ENCODE data around the gene TEX54.
"Not testable (repeated sequence)": the region's sequence is repeated elsewhere in the genome, so short reads cannot be mapped to it uniquely, and the experiment has no call there.

Gene TEX54

DNA sequence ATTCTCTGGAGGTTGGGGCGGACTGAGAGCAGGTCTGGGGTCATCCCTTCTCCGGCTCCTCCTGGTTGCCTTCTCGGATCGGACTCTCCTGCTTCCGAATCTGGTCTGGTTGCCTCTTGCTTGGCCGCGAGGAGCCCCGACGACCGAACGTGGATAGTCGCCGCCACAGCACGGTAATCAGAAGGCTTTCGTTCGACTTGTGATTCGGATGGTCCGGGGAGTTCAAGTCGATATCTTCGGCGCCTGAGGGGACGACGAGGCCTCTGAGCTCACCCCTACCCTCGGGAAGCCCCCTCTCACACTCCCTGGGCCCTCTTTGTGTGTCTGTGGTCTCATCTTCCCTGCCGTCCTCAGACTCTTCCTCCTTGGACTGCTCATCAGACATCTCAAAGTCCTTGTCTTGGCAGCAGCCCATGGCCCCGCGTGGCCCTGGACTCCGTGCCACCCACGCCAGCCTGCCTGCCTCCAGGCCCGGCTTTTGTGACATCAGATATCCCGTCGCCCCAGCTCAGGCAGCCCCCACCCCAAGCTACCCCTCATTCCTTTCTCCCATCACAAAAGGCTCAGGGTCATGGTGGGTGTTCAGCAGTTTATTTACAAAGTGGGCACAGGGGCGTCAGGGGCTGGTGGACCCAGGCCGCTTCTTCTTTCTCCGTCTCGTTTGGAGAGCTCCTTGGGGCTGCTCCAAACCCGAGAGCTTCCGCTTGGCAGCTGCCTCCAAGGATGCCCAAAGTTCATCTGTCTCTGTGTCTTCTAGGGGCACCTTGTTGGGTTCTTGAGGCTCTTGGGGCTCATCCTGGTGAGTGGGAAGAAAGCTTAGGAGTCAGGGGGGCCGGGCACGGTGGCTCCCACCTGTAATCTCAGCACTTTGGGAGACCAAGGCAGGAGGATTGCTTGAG is at the start of gene TEX54:
Gene TEX54 (minus strand): TSS at position 506 of the 899 bp plus-strand sequence.
- DNase-seq: no peak

DNA sequence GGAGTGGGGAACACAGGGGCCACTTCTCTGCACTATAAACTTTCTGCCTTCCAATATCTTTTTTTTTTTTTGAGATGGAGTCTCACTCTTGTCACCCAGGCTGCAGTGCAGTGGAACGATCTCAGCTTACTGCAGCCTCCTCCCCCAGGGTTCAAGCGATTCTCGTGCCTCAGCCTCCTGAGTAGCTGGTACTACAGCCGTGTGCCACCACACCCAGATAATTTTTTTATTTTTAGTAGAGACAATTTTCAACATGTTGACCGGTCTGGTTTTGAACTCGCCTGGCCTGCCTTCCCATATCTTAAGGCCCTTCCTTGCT is 49.7 kb upstream of the TEX54 start:
- DNase-seq: no peak

- peak; percentile 88 to 91 for DNase-seq
These were observed 49.2 kb upstream of the TEX54 start for GRCh38 chr11:62881579-62882430.

DNA sequence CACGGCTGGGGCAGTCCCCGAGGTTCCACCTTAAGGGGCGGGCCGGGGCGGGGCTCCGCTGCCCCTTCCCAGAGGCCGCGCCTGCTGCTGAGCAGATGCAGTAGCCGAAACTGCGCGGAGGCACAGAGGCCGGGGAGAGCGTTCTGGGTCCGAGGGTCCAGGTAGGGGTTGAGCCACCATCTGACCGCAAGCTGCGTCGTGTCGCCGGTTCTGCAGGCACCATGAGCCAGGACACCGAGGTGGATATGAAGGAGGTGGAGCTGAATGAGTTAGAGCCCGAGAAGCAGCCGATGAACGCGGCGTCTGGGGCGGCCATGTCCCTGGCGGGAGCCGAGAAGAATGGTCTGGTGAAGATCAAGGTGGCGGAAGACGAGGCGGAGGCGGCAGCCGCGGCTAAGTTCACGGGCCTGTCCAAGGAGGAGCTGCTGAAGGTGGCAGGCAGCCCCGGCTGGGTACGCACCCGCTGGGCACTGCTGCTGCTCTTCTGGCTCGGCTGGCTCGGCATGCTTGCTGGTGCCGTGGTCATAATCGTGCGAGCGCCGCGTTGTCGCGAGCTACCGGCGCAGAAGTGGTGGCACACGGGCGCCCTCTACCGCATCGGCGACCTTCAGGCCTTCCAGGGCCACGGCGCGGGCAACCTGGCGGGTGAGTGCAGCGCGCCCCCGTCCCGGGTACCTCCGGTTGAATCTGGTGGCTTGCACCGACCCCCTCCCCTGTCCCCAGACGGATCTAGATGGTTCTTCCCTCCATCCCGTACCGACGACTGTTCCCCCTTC is 48.4 kb upstream of the TEX54 start, which contains the start of gene SLC3A2:
Gene SLC3A2 (plus strand): TSS at position 94 of the 776 bp plus-strand sequence. CDS start 128 bp downstream, at position 222.
- DNase-seq: peak; percentile 82 to 86

DNA sequence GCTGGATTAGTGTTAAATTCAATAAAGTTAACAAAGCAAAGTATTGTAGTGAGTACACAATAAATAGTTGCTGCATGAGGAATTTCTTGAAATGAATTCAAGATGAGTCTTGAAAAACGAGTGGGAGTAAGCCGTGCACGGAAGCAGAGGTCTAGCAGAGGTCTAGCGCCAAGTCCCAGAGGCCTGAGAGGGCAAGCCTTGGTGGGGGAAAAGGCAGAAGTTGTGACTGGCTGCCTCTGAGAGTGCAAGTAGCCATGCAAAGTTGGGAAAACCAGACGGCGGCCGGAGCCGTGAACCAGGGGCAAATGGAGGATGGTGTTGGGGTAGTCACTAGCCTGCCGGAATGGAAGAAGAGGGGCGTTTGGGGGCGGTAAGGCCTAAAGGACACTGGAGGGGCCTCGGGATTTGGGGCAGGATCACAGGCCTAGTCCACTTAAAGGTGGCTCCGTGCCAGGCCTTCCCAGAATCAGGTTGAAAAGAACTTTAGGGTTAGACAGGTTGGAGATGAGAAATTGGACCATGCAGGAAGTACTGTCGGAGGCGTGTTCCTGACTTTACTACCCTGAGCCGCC is 47.7 kb upstream of the TEX54 start:
- DNase-seq: peak in 1 of 2 donors; percentile 3

DNA sequence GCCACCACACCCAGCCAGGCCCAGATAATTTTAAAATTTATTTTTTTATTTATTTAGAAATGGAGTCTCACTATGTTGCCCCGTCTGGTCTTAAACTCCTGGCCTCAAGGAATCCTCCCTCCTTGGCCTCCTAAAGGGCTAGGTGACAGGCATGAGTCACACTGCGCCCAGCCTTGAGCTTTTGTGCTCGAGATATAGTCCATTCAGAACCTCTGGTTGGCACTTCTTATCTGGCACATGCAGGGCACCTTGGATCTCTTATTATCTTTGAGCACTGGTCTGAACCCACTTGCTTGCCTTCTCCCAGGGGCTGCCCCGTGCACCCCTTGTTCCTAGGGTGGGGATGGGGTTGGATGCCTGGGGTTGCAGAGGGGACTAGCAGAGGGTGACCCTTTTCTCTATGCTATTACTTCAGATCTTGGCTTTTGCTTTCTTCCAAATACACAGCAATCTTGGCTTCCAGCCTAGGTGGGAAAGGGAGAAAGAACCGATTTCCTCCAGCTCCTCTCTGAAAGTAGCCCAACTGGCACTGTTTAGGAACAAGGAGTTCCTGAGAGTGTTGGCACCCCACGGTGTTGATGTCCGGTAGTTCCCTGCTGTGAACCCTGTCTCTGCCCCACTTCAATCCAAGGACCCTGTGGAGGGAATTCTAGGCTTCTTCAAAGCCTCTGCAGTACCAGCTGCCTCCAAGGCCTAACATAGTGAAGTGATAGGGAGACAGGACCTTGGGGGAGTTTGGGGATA is 46.8 kb upstream of the TEX54 start:
- no peak for DNase-seq

DNA sequence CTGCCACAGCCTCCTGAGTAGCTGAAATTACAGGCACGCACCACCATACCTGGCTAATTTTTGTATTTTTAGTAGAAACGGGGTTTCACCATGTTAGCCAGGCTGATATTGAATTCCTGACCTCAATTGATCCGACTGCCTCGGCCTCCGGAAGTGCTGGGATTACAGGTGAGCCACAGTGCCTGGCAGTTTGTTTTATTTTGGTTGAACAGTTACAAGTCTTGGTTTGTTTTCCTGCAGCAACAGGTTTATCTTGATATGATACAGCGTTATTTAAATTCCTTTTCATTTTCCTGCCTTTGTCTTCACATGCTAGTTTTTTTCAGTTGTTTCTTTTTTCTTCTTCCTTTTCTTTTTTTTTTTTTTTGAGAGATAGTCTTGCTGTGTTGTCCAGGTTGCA is 44.1 kb upstream of the TEX54 start:
- no peak for DNase-seq

DNA sequence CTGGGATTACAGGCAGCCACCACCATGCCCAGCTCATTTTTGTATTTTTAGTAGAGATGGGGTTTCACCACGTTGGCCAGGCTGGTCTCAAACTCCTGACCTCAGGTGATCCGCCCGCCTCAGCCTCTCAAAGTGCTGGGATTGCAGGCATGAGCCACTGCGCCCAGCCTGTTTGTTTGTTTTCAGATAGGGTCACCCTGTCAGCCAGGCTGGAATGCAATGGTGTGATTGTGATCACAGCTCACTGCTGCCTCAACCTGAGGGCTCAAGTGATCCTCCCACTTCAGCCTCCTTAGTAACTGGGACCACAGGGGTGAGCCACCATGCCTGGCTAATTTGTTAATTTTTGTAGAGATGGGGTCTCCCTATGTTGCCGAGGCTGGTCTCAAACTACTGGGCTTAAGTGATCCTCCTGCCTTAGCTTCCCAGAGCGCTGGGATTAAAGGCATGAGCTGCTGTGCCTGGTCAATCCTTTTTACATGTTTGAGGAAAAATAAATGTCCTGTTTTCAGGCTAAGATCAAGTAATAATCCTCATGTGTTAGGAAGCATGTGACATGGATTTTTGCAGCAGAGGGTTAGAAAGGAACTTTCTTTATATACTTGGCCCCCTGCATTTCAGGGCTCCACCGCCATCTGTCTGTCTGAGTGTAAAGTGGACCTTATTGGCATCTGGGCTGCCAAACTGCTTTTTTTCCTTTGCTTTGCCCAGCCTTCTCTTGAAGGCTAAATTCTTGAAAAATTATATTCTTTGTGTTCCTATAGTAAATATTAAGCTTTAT is 43.2 kb upstream of the TEX54 start:
- DNase-seq: no peak

DNA sequence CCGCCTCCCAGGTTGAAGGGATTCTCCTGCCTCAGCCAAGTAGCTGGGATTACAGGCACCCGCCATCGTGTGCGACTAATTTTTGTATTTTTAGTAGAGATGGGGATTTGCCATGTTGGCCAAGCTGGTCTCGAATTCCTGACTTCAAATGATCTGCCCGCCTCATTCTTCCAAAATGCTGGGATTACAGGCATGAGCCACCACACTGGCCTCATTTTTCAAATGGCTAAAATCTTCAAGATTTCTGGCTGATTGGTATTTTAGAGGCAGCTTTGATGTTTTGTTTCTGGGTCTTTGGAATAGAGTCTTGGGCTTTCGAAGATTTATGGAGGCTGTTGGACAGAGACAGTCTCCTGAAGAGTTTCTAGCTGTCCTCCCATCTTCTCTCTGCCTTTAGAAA is 42.2 kb upstream of the TEX54 start:
- no peak for DNase-seq

DNA sequence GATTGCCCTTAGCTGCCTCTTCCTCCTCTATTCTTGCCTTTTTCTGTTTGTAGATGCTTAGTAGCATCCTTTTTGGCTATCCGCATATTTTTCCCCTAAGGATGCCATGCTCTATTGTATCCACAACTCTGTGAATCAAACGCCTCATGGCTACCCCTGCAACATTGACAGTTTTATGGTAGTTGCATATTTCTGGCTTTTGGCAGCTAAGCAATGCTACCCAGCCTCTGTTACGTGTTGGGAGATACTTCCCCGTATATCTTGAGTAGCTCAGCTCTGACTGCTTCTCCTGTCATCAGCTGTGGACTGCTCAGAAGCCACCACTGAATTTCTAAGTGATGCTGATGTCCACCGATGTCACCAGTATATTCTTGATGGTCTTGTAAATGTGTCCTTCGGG is 33.0 kb upstream of the TEX54 start:
- DNase-seq: no peak

DNA sequence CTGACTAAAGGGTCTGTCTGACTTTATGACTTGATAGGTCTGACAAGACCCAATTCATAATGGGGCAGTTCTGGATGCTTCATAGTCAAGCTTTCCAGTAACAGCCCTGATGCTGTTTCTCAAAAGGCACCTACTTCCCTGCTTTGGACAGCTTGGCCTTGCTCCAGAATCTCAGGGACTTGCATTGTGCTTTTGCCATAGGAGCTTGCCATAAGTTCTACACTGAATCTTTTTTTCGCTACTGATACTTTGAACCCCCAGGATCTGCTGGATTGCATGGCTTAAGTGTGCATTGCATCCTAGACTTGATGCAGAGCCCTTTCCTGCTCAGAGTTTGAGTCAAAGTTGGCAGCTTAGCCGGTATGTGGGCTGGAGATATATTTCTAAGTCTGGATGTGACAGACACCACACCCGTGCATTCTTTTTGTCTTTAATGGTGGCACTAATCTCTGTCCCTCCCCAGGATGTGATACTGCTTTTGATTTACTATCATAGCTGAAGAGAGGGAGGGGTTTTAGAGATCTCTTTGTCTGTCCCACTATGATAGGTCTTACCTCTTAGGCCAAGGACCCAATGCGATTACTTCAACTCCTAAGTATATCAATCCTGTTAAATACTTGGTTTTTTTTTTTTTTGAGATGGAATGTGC is 31.2 kb upstream of the TEX54 start:
- no peak for DNase-seq

- not testable (repeated sequence) for DNase-seq
These were observed 29.0 kb upstream of the TEX54 start for GRCh38 chr11:62861564-62862192.

DNA sequence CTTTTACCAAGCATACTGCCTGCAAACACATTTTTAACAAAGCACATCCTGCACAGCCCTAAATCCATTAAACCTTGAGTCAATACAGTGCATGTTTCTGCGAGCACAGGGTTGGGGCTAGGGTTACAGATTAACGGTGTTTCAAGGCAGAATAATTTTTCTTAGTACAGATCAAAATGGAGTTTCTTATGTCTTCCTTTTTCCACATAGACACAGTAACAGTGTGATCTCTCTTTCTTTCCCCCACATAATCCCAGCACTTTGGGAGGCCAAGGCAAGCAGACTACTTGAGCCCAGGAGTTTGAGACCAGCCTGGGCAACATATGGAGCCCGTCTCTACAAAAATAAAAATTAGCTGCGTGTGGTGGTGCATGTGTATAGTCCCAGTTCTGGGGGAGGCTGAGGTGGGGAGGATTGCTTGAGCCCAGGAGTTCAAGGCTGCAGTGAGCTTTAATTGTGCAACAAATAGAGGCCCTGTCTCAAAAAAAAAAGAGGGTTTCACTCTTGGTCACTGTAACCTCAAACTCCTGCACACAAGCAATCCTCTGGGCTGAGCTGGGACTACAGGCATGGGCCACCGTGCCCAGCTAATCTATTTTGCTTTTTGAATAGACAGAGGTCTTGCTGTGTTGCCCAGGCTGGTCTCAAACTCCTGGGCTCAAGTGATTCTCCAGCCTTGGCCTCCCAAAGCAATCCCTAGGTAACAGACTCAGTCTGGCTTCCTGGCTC is 28.4 kb upstream of the TEX54 start:
- no peak for DNase-seq

DNA sequence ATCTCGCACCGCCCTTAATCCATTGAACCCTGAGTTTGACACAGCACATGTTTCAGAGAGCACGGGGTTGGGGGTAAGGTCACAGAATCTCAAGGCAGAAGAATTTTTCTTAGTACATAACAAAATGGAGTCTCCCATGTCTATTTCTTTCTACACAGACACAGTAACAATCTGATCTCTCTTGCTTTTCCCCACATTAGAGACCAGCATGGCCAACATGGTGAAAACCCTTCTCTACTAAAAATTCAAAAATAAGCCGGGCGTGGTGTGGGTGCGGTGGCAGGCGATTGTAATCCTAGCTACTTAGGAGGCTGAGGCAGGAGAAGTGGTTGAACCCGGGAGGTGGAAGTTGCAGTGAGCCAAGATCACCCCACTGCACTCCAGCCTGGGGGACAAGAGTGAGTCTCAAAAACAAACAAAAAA is 26.7 kb upstream of the TEX54 start:
- not testable (repeated sequence) for DNase-seq

DNA sequence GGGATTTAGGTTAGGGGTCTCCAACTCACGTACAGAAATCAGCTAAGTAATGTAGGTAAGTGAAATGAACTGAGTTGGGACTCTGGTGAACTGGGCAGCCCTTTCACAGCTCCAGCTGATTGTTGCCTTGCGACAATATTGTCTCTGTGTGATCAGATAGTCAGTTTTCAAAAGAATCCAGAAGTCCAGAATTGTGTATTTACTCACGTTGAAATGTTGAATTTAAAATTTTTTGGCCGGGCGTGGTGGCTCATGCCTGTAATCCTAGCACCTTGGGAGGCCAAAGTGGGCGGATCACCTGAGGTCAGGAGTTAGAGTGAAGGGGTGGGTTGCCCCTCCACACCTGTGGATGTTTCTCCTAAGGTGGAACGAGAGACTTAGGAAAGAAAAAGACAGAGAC is 25.6 kb upstream of the TEX54 start:
- DNase-seq: no peak

DNA sequence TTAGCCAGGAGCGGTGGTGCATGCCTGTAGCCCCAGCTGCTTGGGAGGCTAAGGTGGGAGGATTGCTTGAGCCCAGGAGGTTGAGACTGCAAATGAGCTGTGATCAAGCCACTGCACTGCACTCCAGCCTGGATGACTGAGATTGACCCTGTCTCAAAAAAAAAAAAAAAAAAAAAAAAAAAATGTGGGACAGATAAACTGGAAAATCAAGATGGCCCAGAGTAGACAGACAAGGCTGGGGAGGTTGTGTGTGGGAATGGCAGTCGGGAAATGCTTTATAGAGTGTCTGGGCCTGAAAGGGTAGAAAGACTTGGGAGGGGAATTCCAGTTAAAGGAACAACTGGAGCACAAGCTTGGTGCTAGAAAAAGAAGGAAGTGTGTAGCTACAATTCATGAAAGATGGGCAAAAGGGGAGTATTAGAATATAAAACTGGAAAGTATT is 24.9 kb upstream of the TEX54 start:
- no peak for DNase-seq

GRCh38 chr11:62856333-62856895 is 23.8 kb upstream of the TEX54 start:
- DNase-seq: no peak

DNA sequence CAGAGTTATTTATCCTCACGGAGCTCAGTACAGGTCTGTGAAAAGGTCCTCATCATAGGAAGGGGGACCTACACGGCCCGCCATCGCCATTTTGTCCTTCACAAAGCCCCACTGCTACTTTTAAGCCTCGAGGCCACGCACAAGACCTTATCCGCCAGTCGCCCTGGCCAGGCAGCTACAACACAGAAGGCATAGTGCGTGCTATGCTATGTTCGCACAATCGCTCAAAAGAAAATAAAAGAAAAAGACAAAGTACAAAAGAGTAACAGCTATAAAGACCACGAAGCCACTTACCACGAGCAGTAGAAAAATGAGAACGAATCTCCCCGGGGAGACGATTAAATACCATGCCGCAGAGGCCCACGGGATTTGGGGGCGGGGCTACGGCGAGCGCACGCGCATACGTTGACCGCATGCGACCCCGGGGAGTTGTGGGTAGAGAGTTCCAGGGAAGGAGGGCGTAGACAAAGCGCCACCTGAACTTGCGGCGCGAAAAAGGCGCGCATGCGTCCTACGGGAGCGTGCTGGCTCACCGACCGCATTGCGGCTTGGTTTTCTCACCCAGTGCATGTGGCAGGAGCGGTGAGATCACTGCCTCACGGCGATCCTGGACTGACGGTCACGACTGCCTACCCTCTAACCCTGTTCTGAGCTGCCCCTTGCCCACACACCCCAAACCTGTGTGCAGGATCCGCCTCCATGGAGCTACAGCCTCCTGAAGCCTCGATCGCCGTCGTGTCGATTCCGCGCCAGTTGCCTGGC is 23.1 kb upstream of the TEX54 start:
- DNase-seq: peak; percentile 98 to 99
